ENCODE data around the gene FYB1.

GRCh38 chr5:39104221-39104620, 115.1 kb downstream of the FYB1 start:
- TF ChIP-seq CTCF (conservative IDR thresholded peaks at IDR 0.05) (no peak), ZFX (IDR thresholded peaks at IDR 0.05) (no peak)

Measured in C4-2B (cell line).